ENCODE data around the gene RAVER2.

RAVER2 gene

DNA sequence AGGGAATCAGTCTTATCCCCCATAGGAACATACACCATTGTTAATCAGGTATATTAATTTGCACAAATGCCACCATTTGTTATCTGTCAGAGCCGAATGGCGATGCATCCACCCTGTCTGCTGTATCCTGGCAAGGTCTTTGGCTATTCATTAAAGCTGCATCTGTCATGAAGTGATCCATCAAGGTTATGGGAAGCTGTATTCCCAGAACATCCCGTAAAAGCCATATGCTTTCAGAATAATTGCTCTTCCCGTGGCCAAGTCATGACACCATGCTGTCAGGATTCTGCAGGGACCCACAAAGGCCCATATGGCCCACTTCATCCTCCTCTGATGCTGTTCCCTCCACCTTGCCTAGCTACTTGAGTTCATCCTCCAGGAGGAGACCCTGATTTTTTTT, 103.9 kb downstream of the RAVER2 start:
- no peak for DNase-seq

GRCh38 chr1:64849942-64850341, 105.1 kb downstream of the RAVER2 start:
- DNase-seq: no peak

- DNase-seq: no peak
Measured at GRCh38 chr1:64850846-64851245, 106.0 kb downstream of the RAVER2 start.

DNA sequence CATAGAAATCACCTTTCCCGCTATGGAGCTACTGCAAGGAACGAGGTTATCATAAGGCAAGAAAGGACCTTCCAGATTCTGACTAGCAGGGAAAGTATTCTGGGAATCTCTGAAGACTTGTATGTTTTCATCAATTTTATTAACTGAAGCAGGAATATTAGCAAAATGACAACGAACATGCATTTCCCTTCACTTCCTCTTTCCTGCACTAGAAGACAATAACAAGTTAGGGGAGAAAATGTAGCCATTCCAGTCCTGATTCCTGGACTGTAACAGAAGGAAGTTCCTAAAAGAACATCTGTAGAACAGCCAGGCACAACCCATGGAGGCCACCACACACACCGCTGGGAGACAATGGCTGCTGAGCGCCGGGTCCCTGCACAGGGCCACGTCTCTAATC, 106.8 kb downstream of the RAVER2 start:
- DNase-seq: no peak

GRCh38 chr1:64854674-64855073, 109.8 kb downstream of the RAVER2 start:
- no peak for DNase-seq

DNA sequence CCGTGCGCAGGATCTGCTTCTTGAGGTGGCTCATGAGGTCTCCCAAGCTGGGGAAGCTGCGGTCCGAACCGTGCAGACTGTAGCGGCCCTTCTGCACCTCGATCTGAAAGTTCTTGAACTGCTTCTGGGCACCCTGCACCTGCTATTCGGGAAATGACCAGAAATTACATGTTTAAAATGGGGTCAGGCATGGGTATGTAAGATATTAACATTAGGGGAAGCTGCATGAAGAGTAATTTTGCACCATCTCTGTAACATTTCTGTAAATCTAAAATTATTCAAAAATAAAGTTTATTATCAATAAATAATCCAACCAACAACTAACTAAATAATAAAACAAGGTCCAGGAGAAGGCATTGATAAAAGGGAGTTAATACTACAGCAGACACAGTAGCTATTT, 110.7 kb downstream of the RAVER2 start:
- DNase-seq: no peak

- DNase-seq: peak; percentile 43
Measured at GRCh38 chr1:64856553-64856952, 111.7 kb downstream of the RAVER2 start.

DNA sequence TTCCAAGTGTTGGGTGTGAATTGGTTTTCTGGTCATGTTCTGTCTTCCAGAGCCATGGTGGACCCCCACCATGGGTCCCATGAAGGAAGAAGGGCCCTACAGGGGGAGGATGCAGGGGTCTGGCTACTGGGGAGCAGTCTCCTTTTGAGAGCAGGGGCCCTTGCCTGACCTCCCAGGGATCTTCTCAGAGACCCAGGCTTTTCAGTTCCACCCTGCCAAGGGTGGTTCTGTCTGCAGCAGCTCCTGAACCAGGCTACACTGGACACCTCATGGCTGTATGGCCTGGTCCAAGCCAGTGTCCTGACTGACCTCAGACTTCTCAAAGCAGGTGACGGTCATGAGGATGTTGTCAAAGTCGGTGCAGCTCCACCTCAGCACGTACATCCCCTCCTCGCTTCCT, 112.5 kb downstream of the RAVER2 start:
- no peak for DNase-seq

- no peak for DNase-seq
Measured at GRCh38 chr1:64861611-64862010, 116.7 kb downstream of the RAVER2 start.

- peak; percentile 99 for DNase-seq
Measured at GRCh38 chr1:64864018-64864940, 119.4 kb downstream of the RAVER2 start.

GRCh38 chr1:64865105-64865757, 120.4 kb downstream of the RAVER2 start:
- DNase-seq: no peak

GRCh38 chr1:64866689-64867088, 121.8 kb downstream of the RAVER2 start:
- no peak for DNase-seq

DNA sequence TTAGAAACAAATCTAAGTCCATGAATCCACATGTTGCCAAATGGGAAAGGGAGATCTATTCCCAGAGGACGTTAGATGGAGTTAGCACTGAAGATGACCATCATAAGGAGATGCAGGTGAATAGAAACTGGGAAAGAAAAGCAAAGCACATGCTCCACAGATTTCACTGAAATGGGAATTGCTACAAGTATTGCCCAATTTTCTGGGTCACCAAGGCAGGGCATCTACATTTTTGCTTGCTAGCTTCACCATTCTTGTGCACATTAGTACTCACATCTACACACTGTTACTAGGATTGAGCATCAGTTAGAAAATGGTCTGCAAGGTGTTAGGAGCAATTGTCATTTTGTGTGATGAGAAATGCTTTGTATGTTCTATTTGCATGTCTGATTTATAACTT, 122.4 kb downstream of the RAVER2 start:
- DNase-seq: no peak

- no peak for DNase-seq
Measured at GRCh38 chr1:64871256-64871655, 126.4 kb downstream of the RAVER2 start.

- no peak for DNase-seq
Measured at GRCh38 chr1:64872067-64872466, 127.2 kb downstream of the RAVER2 start.

- DNase-seq: no peak
Measured at GRCh38 chr1:64873576-64873975, 128.7 kb downstream of the RAVER2 start.

- no peak for DNase-seq
Measured at GRCh38 chr1:64874666-64875065, 129.8 kb downstream of the RAVER2 start.

GRCh38 chr1:64875101-64875500, 130.2 kb downstream of the RAVER2 start:
- no peak for DNase-seq

- DNase-seq: no peak
Measured at GRCh38 chr1:64875606-64876005, 130.7 kb downstream of the RAVER2 start.

- no peak for DNase-seq
Measured at GRCh38 chr1:64877151-64877550, 132.3 kb downstream of the RAVER2 start.

DNA sequence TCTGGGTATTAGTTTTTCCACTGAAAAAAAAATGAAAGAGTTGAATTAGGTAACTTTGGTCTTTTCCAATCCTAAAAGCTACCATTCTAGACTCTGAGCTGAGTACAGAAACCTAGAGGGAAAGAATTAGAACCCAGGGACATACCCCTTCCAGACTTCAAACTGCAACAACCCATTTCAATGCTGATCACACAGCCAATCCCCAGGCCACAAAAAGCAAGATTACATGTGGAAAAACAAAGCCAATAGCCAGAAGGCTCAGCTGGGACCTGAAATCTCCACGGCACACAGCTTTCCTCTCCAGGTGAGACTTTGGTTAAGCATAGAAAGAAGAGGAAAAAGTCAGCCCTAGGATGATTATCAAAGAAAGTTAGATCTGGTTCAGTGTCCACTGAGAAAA, 132.7 kb downstream of the RAVER2 start:
- no peak for DNase-seq

DNA sequence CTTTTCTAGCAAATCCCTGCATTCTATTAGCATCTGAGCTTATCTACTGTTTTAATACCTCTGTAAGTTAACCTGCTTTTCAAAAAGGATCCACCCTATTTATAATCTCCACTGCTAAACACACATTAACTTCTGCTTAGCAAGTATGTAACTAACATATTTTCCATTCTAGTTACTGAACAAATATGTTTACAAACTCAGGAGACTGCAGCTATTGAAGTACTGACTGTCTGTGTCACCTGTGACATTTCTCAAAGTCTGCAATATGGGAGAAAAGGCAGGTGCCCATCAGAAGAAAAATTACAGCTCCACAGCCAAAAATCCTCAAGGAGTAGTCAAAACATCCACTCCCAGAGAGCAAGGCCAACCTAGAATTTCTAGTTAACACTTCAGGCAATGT, 133.2 kb downstream of the RAVER2 start:
- DNase-seq: no peak

DNA sequence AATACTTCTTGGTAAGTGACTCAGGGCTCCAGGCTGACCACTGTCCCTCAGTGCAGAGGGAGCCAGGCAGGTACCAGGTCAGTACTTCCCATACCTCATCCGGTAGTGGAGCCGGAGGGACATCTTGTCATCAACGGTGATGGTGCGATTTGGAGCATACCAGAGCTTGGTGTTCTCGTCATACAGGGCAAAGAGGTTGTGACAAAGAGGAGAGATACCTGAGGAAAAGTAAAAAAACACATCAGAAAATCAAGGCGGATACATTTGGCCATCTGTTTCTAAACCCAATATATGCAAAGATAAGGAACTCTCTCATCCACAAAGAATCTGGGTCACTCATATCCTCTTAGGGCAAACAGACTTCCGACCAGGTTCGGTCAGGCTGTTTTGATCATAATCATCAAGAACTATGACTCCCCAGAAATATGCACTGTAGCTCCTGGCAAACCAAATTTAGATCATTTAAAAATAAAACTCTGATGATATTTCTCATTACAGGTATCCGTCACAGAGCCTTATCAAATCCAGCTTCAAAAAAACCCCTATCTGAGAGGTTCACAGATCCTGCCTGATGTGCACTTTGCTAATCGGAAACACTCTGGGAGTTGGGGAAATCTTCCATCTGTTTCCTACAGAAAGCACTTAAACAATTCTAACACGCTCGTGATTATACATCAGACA, 134.2 kb downstream of the RAVER2 start:
- DNase-seq: no peak

- no peak for DNase-seq
Measured at GRCh38 chr1:64880449-64880848, 135.6 kb downstream of the RAVER2 start.

Data from MV-4-11 (cell line).